Measurements from ENCODE around the gene GYPB.
"Not testable (repeated sequence)": the region's sequence is repeated elsewhere in the genome, so short reads cannot be mapped to it uniquely, and the experiment has no call there.

GRCh38 chr4:143950185-143950584, 69.0 kb downstream of the GYPB start:
- TF ChIP-seq POLR2A, CTCF (IDR thresholded peaks at IDR 0.05): not testable (repeated sequence)
